GM19351 (cell line): Measurements from ENCODE around the gene MAP2K1.
"Not testable (repeated sequence)": the region's sequence is repeated elsewhere in the genome, so short reads cannot be mapped to it uniquely, and the experiment has no call there.

Experiments
- ATAC-seq: cut with Tn5 transposase; IDR thresholded peaks from one replicate; pipeline ENCODE4 v1.9.1; 2021; ENCODE audit warnings: mild to moderate bottlenecking, moderate library complexity; ENCODE audit not compliant: unreplicated experiment

The MAP2K1 gene

DNA sequence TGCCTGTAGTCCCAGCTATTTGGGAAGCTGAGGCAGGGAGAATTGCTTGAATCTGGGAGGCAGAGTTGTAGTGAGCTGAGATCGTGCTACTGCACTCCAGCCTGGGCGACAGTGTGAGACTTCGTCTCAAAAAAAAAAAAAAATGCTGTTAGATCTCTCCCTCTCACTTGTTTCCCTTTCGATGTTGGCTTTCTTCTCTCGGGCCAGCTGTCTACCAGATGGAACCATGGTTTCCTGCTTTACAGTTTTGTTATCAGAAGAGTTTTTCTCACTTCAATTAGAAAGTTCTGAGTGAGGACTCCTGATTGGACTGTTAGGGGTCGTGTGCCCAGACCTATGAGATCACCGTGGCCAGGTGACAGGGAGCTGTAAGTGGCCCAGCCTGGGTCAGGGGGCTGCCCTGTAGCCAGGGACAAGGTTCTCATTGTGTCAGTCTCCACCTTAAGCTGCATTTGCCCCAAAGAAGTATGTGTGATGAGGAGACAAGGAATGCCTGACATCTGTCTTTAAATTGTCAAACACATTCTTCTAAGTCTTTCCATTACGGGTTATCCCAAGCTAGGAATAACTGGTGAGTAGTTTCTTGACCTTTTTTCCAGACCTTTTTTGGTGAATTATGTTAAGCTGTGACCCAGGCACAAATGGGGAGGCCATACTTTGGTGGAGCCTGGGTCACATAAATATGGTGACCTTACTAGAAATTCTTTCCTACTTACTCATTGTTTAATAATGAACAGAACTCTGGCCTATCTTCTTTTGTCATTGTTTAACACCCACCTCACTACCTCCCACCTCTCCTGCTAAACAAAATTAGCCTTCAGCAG lies 85.7 kb downstream of the MAP2K1 start:
- peak; percentile 81 for ATAC-seq

DNA sequence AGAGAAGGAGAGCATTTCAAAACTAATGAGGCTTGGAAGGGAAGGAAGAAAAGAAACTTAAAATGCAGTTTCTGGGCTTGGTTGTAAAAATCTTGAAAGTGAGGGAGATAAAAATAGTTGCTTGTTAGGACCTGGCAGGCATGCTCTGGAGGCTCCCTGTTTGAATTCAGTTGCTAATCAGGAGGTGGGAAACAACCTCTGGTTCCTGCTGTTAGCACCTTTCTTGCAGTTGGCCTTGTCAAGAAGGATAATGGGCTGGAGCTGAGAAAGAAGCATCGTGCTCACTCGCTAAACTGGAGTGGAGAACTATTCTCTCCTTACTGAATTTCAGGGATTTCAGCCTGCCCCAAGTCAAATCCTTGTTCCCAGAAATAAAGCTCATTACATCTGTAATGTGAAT lies 87.4 kb downstream of the MAP2K1 start:
- ATAC-seq = no peak

DNA sequence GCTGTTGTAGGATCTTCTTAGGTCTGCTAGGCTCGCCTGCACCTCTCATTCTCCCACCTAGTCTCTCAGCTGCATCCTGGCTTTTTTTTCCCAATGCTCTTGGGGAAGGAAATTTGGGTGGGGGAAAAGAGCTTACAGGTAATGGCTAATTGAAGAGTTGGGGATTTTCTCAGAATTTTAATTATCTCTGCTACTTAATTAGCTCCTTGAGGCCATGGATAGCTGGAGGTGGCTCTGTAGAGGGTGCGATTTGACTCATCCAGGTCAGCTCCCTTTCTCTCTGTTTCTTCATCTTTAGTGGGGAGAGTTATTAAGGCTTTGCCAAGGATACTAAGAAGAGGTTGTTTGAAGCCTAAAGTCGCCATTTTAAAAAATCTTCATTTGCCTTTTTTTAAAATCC lies 88.3 kb downstream of the MAP2K1 start:
- no peak for ATAC-seq

GRCh38 chr15:66476535-66476934 lies 89.8 kb downstream of the MAP2K1 start:
- ATAC-seq = no peak

GRCh38 chr15:66477011-66477410 lies 90.3 kb downstream of the MAP2K1 start:
- no peak for ATAC-seq

DNA sequence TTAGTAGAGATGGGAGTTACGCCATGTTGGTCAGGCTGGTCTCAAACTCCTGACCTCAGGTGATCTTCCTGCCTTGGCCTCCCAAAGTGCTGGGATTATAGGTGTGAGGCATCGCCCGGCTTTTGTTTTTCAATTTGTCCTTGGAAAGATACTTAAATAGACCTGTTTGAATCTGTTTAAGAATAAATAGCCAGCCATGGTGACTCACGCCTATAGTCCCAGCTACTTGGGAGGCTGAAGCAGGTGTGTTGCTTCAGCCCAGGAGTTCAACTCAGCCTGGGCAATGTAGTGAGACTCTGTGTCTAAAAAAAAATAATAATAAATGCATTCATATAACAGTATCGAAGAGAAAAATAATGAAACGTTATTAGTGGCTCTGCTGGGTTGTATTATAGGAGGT lies 93.6 kb downstream of the MAP2K1 start:
- ATAC-seq = no peak

DNA sequence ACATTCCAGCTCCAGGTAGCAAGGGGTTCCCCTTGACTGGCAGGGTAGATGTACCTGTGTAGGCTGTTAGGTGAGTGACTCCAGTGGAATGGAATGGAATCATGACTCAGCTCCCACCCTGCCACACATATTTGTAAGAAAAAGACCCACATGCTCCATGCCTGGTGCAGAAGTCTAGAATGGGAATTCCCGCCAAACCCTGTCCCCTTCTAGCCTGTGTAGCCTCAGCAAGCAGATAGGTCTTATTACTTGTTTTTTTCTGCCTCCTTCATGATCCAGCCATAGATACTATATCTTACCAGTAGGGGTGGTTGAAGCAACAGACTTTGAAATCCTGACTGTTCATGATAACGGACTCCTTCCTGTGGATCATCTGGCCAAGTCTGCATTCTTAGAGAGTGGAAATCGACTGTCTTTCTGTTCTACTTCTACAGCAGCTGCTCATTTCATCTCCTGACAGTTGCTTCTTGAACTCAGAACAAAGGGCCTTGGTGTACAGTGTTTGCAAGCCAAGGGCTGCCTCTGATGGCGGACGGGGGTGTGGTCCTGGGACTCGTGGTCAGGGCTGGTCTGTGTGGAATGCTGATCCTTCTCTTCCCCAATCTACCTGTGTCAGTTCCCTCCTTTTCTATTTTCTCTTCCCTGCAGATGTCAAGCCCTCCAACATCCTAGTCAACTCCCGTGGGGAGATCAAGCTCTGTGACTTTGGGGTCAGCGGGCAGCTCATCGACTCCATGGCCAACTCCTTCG lies 94.6 kb downstream of the MAP2K1 start:
- no peak for ATAC-seq

DNA sequence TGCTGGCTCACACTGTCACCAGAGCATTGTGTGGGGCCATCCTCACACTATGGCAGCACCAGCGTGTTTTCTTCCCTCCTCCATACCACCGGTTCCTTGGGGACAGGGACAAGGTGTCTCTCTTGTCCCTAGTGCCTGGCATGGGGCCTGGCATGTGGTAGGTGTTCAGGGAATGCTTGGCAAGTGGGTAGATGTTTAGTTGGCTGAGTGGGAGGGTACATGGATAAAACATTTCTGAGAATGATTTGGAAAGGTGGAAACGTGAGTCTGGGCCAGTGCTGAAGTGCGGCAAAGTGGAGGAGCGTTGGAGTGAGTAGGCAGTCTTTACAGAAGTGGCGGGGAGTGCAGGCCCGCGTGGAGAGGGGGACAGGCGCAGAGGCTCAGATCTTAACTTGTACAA lies 95.8 kb downstream of the MAP2K1 start:
- no peak for ATAC-seq

- no peak for ATAC-seq
Measured at GRCh38 chr15:66483131-66483566, 96.4 kb downstream of the MAP2K1 start.

GRCh38 chr15:66484539-66485112 lies 97.9 kb downstream of the MAP2K1 start:
- ATAC-seq = no peak

DNA sequence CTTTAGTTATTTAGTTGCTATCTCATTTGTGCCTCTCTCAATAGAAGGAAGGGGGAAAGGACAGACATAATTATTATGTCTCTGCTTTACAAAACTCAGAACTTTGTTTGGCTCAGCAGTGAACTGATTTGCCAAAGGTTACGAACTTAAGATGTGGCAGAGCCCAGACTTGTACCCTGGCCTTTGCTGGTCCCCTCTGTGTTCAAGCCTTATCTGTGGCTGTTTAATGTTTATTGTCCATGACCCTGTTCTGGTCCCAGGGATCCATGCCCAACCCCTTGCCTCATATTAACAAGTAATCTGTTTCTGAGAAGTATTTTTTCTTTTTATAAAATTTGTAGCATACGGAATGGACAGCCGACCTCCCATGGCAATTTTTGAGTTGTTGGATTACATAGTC lies 100.2 kb downstream of the MAP2K1 start:
- ATAC-seq = no peak

DNA sequence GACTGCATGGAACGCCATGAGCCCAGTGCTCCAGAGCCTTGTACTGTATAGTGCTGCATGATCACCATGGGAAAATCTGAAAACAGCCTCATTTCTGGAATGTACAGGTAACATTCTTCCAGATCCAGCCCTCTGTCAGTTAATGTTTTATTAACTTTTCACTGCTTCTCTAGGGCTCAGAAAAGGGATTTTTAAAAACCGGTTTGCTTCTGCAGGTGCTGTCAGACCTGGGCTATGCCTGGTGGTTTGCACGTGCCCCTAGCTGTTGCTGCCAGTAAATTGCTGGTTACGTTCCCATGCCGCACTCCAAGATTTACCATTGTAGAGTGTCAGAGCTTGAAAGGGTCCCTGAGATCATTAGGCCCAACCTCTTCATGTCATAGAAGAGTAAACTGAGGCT lies 101.8 kb downstream of the MAP2K1 start:
- no peak for ATAC-seq

DNA sequence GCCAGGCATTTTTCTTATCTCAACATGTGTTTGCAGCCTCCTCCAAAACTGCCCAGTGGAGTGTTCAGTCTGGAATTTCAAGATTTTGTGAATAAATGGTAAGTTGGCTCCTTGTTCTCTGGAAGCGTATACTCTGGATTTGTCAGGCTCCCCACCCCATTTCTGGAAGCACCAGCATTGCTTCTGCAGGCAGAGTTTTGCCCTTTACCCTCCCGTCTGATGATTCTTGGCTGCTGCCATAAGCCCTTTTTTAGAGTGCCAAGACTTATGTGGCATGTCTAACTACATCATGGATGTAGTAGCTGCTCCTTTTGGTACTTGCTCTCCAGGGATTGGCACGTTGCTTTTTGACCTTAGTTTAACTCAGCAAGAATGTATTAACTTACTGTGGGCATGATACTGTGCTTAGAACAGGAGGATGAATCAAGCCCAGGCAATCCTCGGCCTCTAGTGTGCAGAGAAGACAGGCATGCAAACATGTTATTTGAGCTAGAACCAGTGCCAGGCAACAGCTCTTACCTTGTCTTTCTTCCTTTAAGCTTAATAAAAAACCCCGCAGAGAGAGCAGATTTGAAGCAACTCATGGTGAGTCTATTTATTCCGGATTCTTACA lies 102.6 kb downstream of the MAP2K1 start:
- ATAC-seq = no peak

GRCh38 chr15:66491846-66492245 lies 105.1 kb downstream of the MAP2K1 start:
- no peak for ATAC-seq

- ATAC-seq = no peak
Measured at GRCh38 chr15:66494262-66494661, 107.5 kb downstream of the MAP2K1 start.

GRCh38 chr15:66496951-66497501 lies 110.3 kb downstream of the MAP2K1 start:
- ATAC-seq = peak; percentile 9

- peak; percentile 82 for ATAC-seq
Measured at GRCh38 chr15:66497502-66498455, 111.1 kb downstream of the MAP2K1 start, which contains the start of gene SNAPC5. Gene SNAPC5 (minus strand): TSS chr15:66497762. CDS start chr15:66497731, 31 bp downstream.

DNA sequence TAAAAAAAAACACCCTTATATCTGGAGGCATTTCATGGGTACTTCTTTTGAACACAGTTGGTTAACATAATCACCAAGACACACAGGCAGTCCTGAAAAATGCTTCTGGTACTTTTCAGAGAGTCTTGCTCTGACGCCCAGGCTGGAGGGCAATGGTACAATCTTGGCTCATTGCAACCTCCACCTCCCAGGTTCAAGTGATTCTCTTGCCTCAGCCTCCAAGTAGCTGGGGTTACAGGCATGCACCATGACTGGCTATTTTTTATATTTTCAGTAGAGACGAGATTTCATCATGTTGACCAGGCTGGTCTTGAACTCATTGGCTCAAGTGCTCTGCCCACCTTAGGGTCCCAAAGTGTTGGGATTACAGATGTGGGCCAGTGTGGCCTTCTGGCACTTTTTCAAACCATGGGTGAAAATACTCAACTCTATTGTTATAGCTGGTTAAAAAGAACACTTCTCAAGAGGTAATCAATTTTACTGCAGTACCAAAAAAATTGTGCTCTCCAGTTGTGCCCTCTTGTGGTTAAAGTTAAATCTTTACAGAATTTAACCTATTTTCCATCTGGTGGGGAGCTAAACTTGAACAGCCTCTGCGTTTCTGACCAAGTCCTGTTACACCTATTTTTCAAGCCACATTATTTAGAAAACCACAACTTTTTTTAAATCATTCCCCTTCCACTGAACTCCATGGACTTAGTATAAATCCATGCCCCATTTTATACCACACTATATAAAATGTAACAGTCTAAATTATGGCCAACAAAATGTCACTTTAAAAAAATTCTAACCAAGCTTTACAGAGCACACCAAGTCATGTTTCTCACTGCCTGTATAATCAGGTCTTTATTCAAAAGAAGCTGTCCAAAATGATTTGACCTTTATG lies 112.0 kb downstream of the MAP2K1 start:
- ATAC-seq = no peak

DNA sequence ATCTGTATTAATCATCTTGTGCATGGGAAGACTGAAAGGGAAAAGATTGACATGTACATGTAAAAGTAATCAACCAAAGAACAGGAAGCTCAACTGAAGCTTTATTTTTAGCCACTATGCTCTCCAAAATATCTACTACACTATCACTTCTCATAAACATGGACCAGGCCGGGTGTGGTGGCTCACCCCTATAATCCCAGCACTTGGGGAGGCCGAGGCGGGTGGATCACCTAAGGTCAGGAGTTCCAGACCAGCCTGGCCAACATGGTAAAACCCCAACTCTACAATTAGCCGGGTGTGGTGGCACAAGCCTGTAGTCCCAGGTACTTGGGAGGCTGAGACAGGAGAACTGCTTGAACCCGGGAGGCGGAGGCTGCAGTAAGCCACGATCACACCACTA lies 113.6 kb downstream of the MAP2K1 start:
- not testable (repeated sequence) for ATAC-seq
